Measurements from ENCODE around the gene TFAP2E.

TFAP2E gene

DNA sequence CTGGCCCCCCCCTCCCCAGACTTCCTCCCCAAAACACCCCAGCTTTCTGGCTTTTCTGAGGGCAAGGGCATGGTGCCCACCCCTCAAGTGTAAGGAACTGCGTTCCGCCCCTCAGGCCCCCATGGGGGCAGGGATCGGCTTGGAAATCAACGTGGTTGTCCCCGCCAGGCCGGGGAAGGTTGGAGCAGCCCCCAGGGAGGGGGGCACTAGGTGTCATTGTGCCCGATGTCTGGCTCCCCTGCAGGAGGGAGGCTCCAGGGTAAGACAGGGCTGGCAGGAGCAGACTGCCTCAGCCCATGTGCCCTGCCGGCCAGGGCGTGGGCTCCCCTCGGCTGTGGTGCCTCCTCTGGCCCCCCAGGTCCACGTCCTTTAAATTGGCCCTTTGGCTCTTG is 7.4 kb upstream of the TFAP2E start:
- TF ChIP-seq, protein P1, sequence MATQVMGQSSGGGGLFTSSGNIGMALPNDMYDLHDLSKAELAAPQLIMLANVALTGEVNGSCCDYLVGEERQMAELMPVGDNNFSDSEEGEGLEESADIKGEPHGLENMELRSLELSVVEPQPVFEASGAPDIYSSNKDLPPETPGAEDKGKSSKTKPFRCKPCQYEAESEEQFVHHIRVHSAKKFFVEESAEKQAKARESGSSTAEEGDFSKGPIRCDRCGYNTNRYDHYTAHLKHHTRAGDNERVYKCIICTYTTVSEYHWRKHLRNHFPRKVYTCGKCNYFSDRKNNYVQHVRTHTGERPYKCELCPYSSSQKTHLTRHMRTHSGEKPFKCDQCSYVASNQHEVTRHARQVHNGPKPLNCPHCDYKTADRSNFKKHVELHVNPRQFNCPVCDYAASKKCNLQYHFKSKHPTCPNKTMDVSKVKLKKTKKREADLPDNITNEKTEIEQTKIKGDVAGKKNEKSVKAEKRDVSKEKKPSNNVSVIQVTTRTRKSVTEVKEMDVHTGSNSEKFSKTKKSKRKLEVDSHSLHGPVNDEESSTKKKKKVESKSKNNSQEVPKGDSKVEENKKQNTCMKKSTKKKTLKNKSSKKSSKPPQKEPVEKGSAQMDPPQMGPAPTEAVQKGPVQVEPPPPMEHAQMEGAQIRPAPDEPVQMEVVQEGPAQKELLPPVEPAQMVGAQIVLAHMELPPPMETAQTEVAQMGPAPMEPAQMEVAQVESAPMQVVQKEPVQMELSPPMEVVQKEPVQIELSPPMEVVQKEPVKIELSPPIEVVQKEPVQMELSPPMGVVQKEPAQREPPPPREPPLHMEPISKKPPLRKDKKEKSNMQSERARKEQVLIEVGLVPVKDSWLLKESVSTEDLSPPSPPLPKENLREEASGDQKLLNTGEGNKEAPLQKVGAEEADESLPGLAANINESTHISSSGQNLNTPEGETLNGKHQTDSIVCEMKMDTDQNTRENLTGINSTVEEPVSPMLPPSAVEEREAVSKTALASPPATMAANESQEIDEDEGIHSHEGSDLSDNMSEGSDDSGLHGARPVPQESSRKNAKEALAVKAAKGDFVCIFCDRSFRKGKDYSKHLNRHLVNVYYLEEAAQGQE (IDR thresholded peaks at IDR 0.05; ENCODE audit: low read depth) = no peak
- TF ChIP-seq CEBPB (IDR thresholded peaks at IDR 0.05) (no peak), YY1 (IDR thresholded peaks at IDR 0.05; ENCODE audit: low read depth) (no peak), EGR1 (IDR thresholded peaks at IDR 0.05) (no peak), TCF12 (IDR thresholded peaks at IDR 0.05; ENCODE audit: low read depth) (no peak), FOXM1 (IDR thresholded peaks at IDR 0.05; ENCODE audit: borderline replicate concordance, low read depth) (no peak)
- TF ChIP-seq, protein P2, sequence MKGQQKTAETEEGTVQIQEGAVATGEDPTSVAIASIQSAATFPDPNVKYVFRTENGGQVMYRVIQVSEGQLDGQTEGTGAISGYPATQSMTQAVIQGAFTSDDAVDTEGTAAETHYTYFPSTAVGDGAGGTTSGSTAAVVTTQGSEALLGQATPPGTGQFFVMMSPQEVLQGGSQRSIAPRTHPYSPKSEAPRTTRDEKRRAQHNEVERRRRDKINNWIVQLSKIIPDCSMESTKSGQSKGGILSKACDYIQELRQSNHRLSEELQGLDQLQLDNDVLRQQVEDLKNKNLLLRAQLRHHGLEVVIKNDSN (IDR thresholded peaks at IDR 0.05) = no peak

DNA sequence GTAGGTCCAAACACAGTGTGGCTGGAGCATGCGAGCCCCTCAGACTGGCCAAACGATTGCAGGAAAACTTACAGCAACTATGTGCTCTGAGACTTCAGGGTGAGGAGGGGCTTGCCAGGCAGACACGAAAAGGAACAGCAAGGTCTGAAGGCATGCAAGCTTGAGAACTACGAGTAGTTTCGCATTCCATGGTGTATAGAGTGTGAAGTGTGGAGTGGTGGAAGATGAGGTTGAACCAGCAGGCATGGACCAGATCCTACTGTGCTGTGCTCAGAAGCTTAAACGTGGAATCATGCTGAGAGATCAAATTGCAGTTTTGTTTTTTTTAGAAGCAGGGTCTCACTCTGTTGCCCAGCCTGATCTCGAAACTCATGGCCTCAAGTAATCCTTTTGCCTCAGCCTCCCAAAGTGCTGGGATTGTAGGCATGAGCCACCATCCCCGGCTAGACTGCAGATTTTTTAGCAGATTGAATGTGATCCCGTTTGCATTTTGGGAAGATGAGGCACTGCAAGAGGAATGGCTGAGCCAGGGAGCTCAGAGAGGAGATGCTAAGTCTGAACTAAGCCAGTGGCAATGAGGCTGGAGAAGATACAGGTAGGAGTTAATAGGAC is 5.1 kb upstream of the TFAP2E start:
- no peak for TF ChIP-seq FOXM1 (IDR thresholded peaks at IDR 0.05; ENCODE audit: borderline replicate concordance, low read depth)
- no peak for TF ChIP-seq YY1 (IDR thresholded peaks at IDR 0.05; ENCODE audit: low read depth)
- TF ChIP-seq CREB1 (IDR thresholded peaks at IDR 0.05; ENCODE audit: low read depth) = no peak

DNA sequence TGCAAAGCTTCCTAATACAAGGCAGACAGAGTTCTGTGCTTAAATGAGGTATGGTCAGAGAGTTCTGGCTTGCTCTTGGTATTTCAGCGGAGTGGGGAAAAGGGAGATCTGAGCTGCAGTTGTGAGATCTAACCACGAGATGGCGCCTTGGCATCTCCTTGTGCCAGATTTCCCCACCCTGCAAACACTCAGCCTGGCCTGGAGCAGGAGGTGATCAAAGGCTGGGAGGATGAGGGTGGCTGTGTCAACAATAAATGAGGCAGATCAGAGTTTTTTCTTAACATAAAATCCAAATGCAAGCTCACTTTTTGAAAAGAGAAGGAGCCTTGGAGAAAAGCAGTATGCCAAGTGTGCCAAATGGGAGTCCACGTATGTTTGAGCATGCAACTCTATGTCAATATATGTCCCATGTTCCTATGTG is 4.1 kb upstream of the TFAP2E start:
- TF ChIP-seq TEAD4 (IDR thresholded peaks at IDR 0.05) (peak; percentile 24; the same call in 1 of the 2 replicates), RAD21 (IDR thresholded peaks at IDR 0.05; ENCODE audit: low read depth) (peak; percentile 92), YY1 (IDR thresholded peaks at IDR 0.05; ENCODE audit: low read depth) (no peak)

DNA sequence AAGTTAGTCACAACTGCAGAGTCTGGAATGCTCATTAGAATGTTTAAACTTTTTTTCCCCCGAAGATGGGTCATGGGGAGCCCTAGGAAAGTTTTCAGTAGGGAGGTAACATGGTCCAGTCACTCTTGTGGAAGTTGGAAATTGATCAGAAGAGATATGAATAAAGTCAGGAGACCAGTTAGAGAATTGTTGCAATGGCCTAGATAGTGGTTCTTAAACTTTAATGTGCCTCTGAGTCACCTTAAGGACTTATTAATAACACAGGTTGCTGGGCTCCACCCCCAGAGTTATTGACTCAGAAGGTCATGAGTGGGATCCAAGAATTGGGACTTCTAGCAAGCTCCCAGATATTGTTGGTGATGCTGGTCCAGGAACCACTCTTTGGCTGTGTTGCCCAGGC is 3.2 kb upstream of the TFAP2E start:
- TF ChIP-seq TEAD4 (IDR thresholded peaks at IDR 0.05) (no peak), EP300 (IDR thresholded peaks at IDR 0.05; ENCODE audit: borderline replicate concordance) (no peak), CEBPB (IDR thresholded peaks at IDR 0.05) (no peak), FOXM1 (IDR thresholded peaks at IDR 0.05; ENCODE audit: borderline replicate concordance, low read depth) (no peak), NFIC (IDR thresholded peaks at IDR 0.05) (no peak), TCF12 (IDR thresholded peaks at IDR 0.05; ENCODE audit: low read depth) (no peak), ZBTB7A (IDR thresholded peaks at IDR 0.05; ENCODE audit: low read depth) (no peak), YY1 (IDR thresholded peaks at IDR 0.05; ENCODE audit: low read depth) (no peak), CREB1 (IDR thresholded peaks at IDR 0.05; ENCODE audit: low read depth) (no peak), TAF1 (IDR thresholded peaks at IDR 0.05; ENCODE audit: low read depth) (no peak), RAD21 (IDR thresholded peaks at IDR 0.05; ENCODE audit: low read depth) (no peak)
- TF ChIP-seq, protein P2 (IDR thresholded peaks at IDR 0.05) = no peak
- TF ChIP-seq, protein P1 (IDR thresholded peaks at IDR 0.05; ENCODE audit: low read depth) = no peak
- TF ChIP-seq, protein P3, sequence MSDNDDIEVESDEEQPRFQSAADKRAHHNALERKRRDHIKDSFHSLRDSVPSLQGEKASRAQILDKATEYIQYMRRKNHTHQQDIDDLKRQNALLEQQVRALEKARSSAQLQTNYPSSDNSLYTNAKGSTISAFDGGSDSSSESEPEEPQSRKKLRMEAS (IDR thresholded peaks at IDR 0.05) = no peak

DNA sequence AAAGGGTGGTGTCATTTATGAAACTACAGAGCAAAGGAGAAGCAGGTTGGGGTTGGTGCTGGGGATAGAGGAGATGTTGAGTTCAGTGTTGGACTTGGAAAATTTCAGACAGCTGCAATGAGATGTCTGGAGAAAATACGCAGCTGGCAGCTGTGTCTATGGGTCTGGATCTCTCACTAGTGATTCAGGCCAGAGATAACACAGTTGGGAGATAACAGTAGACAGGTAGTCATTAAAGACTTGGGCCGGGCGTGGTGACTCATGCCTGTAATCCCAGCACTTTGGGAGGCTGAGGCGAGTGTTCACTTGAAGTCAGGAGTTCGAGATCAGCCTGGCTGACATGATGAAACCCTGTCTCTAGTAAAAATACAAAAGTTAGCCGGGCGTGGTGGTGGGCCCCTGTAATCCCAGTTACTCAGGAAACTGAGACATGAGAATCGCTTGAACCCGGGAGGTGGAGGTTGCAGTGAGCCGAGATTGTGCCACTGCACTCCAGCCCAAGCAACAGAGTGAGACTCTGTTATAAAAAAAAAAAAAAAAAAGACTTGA is 2.5 kb upstream of the TFAP2E start:
- TF ChIP-seq YY1 (IDR thresholded peaks at IDR 0.05; ENCODE audit: low read depth) (no peak), NFIC (IDR thresholded peaks at IDR 0.05) (no peak), TEAD4 (IDR thresholded peaks at IDR 0.05) (no peak), EP300 (IDR thresholded peaks at IDR 0.05; ENCODE audit: borderline replicate concordance) (no peak), CEBPB (IDR thresholded peaks at IDR 0.05) (no peak), FOXM1 (IDR thresholded peaks at IDR 0.05; ENCODE audit: borderline replicate concordance, low read depth) (no peak), EGR1 (IDR thresholded peaks at IDR 0.05) (no peak), TCF12 (IDR thresholded peaks at IDR 0.05; ENCODE audit: low read depth) (no peak)
- TF ChIP-seq, protein P3 (IDR thresholded peaks at IDR 0.05) = no peak

DNA sequence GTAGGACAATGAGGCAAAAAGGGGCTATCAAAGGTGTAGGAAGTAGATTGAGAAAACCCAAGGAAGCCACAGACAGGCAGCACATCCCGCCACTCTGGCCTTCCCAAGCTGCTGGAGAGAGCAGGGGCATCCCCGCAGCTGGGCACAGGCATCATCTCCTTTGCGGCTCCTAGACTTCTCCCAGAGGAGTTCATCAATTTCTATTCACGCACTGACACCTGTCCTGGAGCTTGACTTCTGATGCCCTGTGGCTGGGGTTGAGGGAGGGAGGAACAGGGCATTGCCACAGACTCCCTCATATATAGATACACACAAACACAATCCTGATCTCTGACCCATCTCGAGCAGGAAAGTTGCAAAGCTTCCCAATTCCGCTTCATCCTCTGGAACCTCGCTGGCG is 1.9 kb upstream of the TFAP2E start:
- TF ChIP-seq CEBPB (IDR thresholded peaks at IDR 0.05) = no peak
- no peak for TF ChIP-seq NFIC (IDR thresholded peaks at IDR 0.05)
- no peak for TF ChIP-seq EP300 (IDR thresholded peaks at IDR 0.05; ENCODE audit: borderline replicate concordance)
- TF ChIP-seq FOXM1 (IDR thresholded peaks at IDR 0.05; ENCODE audit: borderline replicate concordance, low read depth) = no peak
- TF ChIP-seq YY1 (IDR thresholded peaks at IDR 0.05; ENCODE audit: low read depth) = no peak
- no peak for TF ChIP-seq TEAD4 (IDR thresholded peaks at IDR 0.05)

All from Ishikawa (cell line).